Type B pancreatic cell (in vitro differentiated cells): ENCODE data around the gene TMTC2. TPM values are rescaled to one million over a fixed set of nuclear protein-coding genes. Genes with fewer than 3 reads are reported as not detected.

Experiments used
- DNase-seq: peaks from one replicate; pipeline ENCODE4 v3.0.0; 2021; ENCODE audit warnings: mixed read lengths; ENCODE audit not compliant: unreplicated experiment; ENCODE audit errors: extremely low spot score
- H3K27ac Mint-ChIP-seq: 2 replicates; pipeline ENCODE4 v1.8.0; 2021; ENCODE audit warnings: mild to moderate bottlenecking, mixed read lengths
- H3K27me3 Mint-ChIP-seq: 2 replicates; pipeline ENCODE4 v1.8.0; 2021; ENCODE audit warnings: mixed read lengths
- H3K36me3 Mint-ChIP-seq: 2 replicates; pipeline ENCODE4 v1.8.0; 2021; ENCODE audit warnings: mixed read lengths
- H3K4me1 Mint-ChIP-seq: one replicate; pipeline ENCODE4 v1.8.0; 2021; ENCODE audit warnings: mixed read lengths; ENCODE audit not compliant: unreplicated experiment
- H3K4me3 Mint-ChIP-seq: 2 replicates; pipeline ENCODE4 v1.8.0; 2021; ENCODE audit warnings: mild to moderate bottlenecking, mixed read lengths
- H3K9me3 Mint-ChIP-seq: 2 replicates; pipeline ENCODE4 v1.8.0; 2021; ENCODE audit warnings: mixed read lengths
- CTCF ChIP-seq: fragments of 200-600 bp; sonication (generic); conservative IDR thresholded peaks from 2 replicates; pipeline ENCODE4 v1.5.0; 2021; ENCODE audit warnings: antibody characterized with exemption, mild to moderate bottlenecking
- total RNA-seq: library from RNA; stranded (reverse); gene quantifications from 2 replicates; pipeline ENCODE4 v1.2.1, GENCODE V29; 2021; ENCODE audit warnings: low replicate concordance

Gene TMTC2
- total RNA-seq, 1 donor from 2014 or later, result 31.0 TPM

DNA sequence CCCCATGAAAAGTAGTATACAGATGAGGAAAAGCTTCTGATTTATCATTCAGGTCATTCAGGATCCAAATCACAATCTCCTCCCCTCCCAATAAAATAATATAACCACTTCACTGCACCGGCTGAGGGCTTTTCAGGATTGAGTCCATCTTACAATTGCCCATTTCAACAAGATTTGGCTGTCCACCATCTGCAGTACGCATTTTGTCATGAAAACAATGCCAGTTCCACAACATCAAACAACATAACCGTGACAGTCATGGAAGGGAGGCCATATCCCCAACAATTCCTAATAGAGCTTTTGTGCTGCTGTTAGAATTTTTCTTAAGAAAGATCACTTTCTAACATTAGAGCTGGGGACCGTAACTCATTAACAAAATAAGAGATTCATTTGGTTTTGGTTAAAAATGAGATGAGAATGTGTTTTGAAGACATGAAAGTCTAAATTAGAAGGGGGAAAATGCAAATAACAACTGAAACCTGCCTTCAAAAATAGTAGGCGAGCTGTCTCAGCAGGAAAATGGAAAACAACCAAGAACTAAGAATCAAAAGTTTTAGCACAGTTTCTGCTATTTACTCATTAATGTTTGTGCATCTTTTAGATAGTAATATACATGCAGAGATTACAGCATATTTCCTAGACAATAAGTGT is 38.3 kb upstream of the TMTC2 start:
- Mint-ChIP-seq H3K36me3 (no peaks in the 10 kb centered on the region), H3K27me3 (no peaks in the 10 kb centered on the region), H3K27ac (no peak overlapping the region), H3K4me3 (no peak overlapping the region), H3K4me1 (peaks cover 12% of the 10 kb centered on the region), H3K9me3 (peaks cover 4% of the 10 kb centered on the region)
- no peak for TF ChIP-seq CTCF
- no peak for DNase-seq

- Mint-ChIP-seq H3K27ac (peak overlapping the region; percentile 90), H3K36me3 (no peaks in the 10 kb centered on the region), H3K9me3 (peaks cover 4% of the 10 kb centered on the region), H3K4me3 (peak overlapping the region; percentile 42), H3K27me3 (no peaks in the 10 kb centered on the region), H3K4me1 (peaks cover 12% of the 10 kb centered on the region)
- TF ChIP-seq CTCF, result no peak
- DNase-seq, result no peak
Measured at GRCh38 chr12:82650627-82651337, 35.9 kb upstream of the TMTC2 start.

- Mint-ChIP-seq H3K27ac (peak overlapping the region; percentile 90), H3K4me1 (peaks cover 12% of the 10 kb centered on the region), H3K27me3 (no peaks in the 10 kb centered on the region)
Measured at GRCh38 chr12:82651489-82651888, 35.2 kb upstream of the TMTC2 start.

DNA sequence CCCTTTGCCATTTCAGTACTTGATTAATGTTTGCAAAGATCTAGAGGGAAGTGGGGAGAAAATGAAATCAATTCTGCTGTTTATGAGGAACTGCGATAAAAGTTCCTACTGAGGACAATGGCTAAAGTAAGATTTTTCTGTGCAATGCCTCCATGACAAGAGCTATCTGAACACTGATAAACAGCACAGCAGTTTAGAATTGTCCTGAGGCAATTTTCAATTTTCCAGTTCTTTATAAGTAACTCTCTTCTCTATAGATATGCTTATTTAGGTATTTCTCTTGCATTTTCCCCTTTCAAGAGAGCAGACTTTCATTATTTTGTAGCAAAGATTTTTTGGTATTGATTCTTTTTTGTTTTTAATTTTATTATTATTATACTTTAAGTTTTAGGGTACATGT is 34.6 kb upstream of the TMTC2 start:
- H3K27me3 Mint-ChIP-seq, result no peaks in the 10 kb centered on the region
- H3K36me3 Mint-ChIP-seq, result no peaks in the 10 kb centered on the region
- H3K4me3 Mint-ChIP-seq, result no peak overlapping the region
- peak overlapping the region; percentile 75 for H3K27ac Mint-ChIP-seq
- no peak for DNase-seq
- H3K4me1 Mint-ChIP-seq, result peaks cover 12% of the 10 kb centered on the region
- TF ChIP-seq CTCF, result no peak
- peaks cover 4% of the 10 kb centered on the region for H3K9me3 Mint-ChIP-seq

More at GRCh38 chr12:82651489-82651888, 35.2 kb upstream of the TMTC2 start:
- H3K9me3 Mint-ChIP-seq, result peaks cover 4% of the 10 kb centered on the region
- TF ChIP-seq CTCF, result no peak
- H3K4me3 Mint-ChIP-seq, result no peak overlapping the region
- no peak for DNase-seq
- H3K36me3 Mint-ChIP-seq, result no peaks in the 10 kb centered on the region

- no peak for DNase-seq
- H3K4me3 Mint-ChIP-seq, result no peak overlapping the region
- no peaks in the 10 kb centered on the region for H3K27me3 Mint-ChIP-seq
- no peak for TF ChIP-seq CTCF
- H3K9me3 Mint-ChIP-seq, result no peaks in the 10 kb centered on the region
- peaks cover 21% of the 10 kb centered on the region for H3K4me1 Mint-ChIP-seq
- H3K36me3 Mint-ChIP-seq, result no peaks in the 10 kb centered on the region
- no peak overlapping the region for H3K27ac Mint-ChIP-seq
Measured at GRCh38 chr12:82655751-82656150, 31.0 kb upstream of the TMTC2 start.
